ENCODE data around the gene DACT2. TPM values are rescaled to one million over a fixed set of nuclear protein-coding genes. Genes with fewer than 3 reads are reported as not detected.
"Not testable (repeated sequence)": the region's sequence is repeated elsewhere in the genome, so short reads cannot be mapped to it uniquely, and the experiment has no call there.

The DACT2 gene
- total and polyA plus RNA-seq, 2 experiments from 2014 or later: not detected

- no peaks in the 10 kb centered on the region for H3K27me3 ChIP-seq (replicated peaks; ENCODE audit: insufficient read depth)
- H3K36me3 ChIP-seq (ENCODE audit: low read depth): no peaks in the 10 kb centered on the region
- in situ Hi-C loops (cut with MboI): loop anchor here (25.0 kb wide), 1 partner anchor 447 kb away; no protein-coding TSS in a partner anchor
- H3K9me3 ChIP-seq (ENCODE audit: low read depth): no peaks in the 10 kb centered on the region
- 90 to 93% methylated on average over 15 of the region's 20 CpGs for WGBS, 2 experiments (ENCODE audit: low coverage in 1 of 2, low lambda C conversion rate in 2 of 2, missing lambda C conversion rate in 2 of 2)
- H2AFZ ChIP-seq: no peak overlapping the region
- no peak overlapping the region for H3K27ac ChIP-seq
- TF ChIP-seq EZH2 (IDR thresholded peaks at IDR 0.05; ENCODE audit: insufficient read depth, poor library complexity, severe bottlenecking): no peak
- TF ChIP-seq EZH2phosphoT487 (IDR thresholded peaks at IDR 0.05; ENCODE audit: insufficient read depth, low read depth): no peak
- no peaks in the 10 kb centered on the region for H3K4me1 ChIP-seq (ENCODE audit: insufficient read depth)
- no peak overlapping the region for H3K9ac ChIP-seq
- DNase-seq: no peak
- H3K4me2 ChIP-seq (ENCODE audit: unreplicated experiment): no peak overlapping the region
- no peak overlapping the region for H3K4me3 ChIP-seq
- H4K20me1 ChIP-seq (ENCODE audit: insufficient read depth): no peaks in the 10 kb centered on the region
- H3K79me2 ChIP-seq (ENCODE audit: insufficient read depth): no peaks in the 10 kb centered on the region
- H3F3A ChIP-seq (ENCODE audit: insufficient read depth): no peaks in the 10 kb centered on the region
- H3K9me2 ChIP-seq (ENCODE audit: insufficient read depth): no peaks in the 10 kb centered on the region
Measured at GRCh38 chr6:168358842-168359420, 39.4 kb upstream of the DACT2 start.

- not testable (repeated sequence) for H3K4me2 ChIP-seq (ENCODE audit: unreplicated experiment); H3K27ac ChIP-seq; H3K9me2 ChIP-seq (ENCODE audit: insufficient read depth); DNase-seq; H3K79me2 ChIP-seq (ENCODE audit: insufficient read depth); H3K4me3 ChIP-seq; H3K36me3 ChIP-seq (ENCODE audit: low read depth); H3K9me3 ChIP-seq (ENCODE audit: low read depth); H3F3A ChIP-seq (ENCODE audit: insufficient read depth); H3K9ac ChIP-seq; H3K4me1 ChIP-seq (ENCODE audit: insufficient read depth); H4K20me1 ChIP-seq (ENCODE audit: insufficient read depth); H3K27me3 ChIP-seq (replicated peaks; ENCODE audit: insufficient read depth); H2AFZ ChIP-seq
- in situ Hi-C loops (cut with MboI): loop anchor here (25.0 kb wide), 1 partner anchor 445 kb away; no protein-coding TSS in a partner anchor
- WGBS, 2 experiments (ENCODE audit: low coverage in 1 of 2, low lambda C conversion rate in 2 of 2, missing lambda C conversion rate in 2 of 2): 78% methylated on average over 20 of the region's 20 CpGs; no CpG with 5 or more reads in 1 of the 2 experiments
Measured at GRCh38 chr6:168356872-168357271, 37.3 kb upstream of the DACT2 start.

- TF ChIP-seq EZH2phosphoT487 (IDR thresholded peaks at IDR 0.05; ENCODE audit: insufficient read depth, low read depth): no peak
- TF ChIP-seq EZH2 (IDR thresholded peaks at IDR 0.05; ENCODE audit: insufficient read depth, poor library complexity, severe bottlenecking): no peak
- no peaks in the 10 kb centered on the region for H3K9me3 ChIP-seq (ENCODE audit: low read depth)
- H4K20me1 ChIP-seq (ENCODE audit: insufficient read depth): no peaks in the 10 kb centered on the region
- H3K4me3 ChIP-seq: no peak overlapping the region
- H2AFZ ChIP-seq: no peak overlapping the region
- H3K9ac ChIP-seq: no peak overlapping the region
- H3F3A ChIP-seq (ENCODE audit: insufficient read depth): no peaks in the 10 kb centered on the region
- no peaks in the 10 kb centered on the region for H3K36me3 ChIP-seq (ENCODE audit: low read depth)
- in situ Hi-C loops (cut with MboI): loop anchor here (25.0 kb wide), 1 partner anchor 444 kb away; no protein-coding TSS in a partner anchor
- H3K4me1 ChIP-seq (ENCODE audit: insufficient read depth): no peaks in the 10 kb centered on the region
- peak; percentile 55 for DNase-seq
- H3K27ac ChIP-seq: no peak overlapping the region
- H3K27me3 ChIP-seq (replicated peaks; ENCODE audit: insufficient read depth): no peaks in the 10 kb centered on the region
- no peaks in the 10 kb centered on the region for H3K9me2 ChIP-seq (ENCODE audit: insufficient read depth)
- H3K4me2 ChIP-seq (ENCODE audit: unreplicated experiment): no peak overlapping the region
- H3K79me2 ChIP-seq (ENCODE audit: insufficient read depth): no peaks in the 10 kb centered on the region
- 17 to 18% methylated on average over 28 of the region's 28 CpGs for WGBS, 2 experiments (ENCODE audit: low coverage in 1 of 2, low lambda C conversion rate in 2 of 2, missing lambda C conversion rate in 2 of 2)
Measured at GRCh38 chr6:168355716-168356522, 36.3 kb upstream of the DACT2 start.

- H3K9me3 ChIP-seq (ENCODE audit: low read depth): no peaks in the 10 kb centered on the region
Measured at GRCh38 chr6:168354338-168354737, 34.8 kb upstream of the DACT2 start.

More at GRCh38 chr6:168354338-168354737, 34.8 kb upstream of the DACT2 start:
- DNase-seq: no peak
- Histone ChIP-seq H3K9ac (no peak overlapping the region), H3K27me3 (replicated peaks; ENCODE audit: insufficient read depth) (no peaks in the 10 kb centered on the region), H3K9me2 (ENCODE audit: insufficient read depth) (no peaks in the 10 kb centered on the region), H2AFZ (no peak overlapping the region), H3K4me2 (ENCODE audit: unreplicated experiment) (no peak overlapping the region), H4K20me1 (ENCODE audit: insufficient read depth) (no peaks in the 10 kb centered on the region), H3K27ac (no peak overlapping the region), H3K36me3 (ENCODE audit: low read depth) (no peaks in the 10 kb centered on the region), H3F3A (ENCODE audit: insufficient read depth) (no peaks in the 10 kb centered on the region), H3K4me1 (ENCODE audit: insufficient read depth) (no peaks in the 10 kb centered on the region), H3K79me2 (ENCODE audit: insufficient read depth) (no peaks in the 10 kb centered on the region), H3K4me3 (no peak overlapping the region)
- no peak for TF ChIP-seq EZH2phosphoT487 (IDR thresholded peaks at IDR 0.05; ENCODE audit: insufficient read depth, low read depth)
- no peak for TF ChIP-seq EZH2 (IDR thresholded peaks at IDR 0.05; ENCODE audit: insufficient read depth, poor library complexity, severe bottlenecking)
- 60 to 61% methylated on average over 10 of the region's 10 CpGs for WGBS, 2 experiments (ENCODE audit: low coverage in 1 of 2, low lambda C conversion rate in 2 of 2, missing lambda C conversion rate in 2 of 2)
- in situ Hi-C loops (cut with MboI): loop anchor here (25.0 kb wide), 1 partner anchor 442 kb away; no protein-coding TSS in a partner anchor

All from GM23248 (cell line).